ENCODE measurements around the gene TSNAX.
"Not testable (repeated sequence)": the region's sequence is repeated elsewhere in the genome, so short reads cannot be mapped to it uniquely, and the experiment has no call there.

The TSNAX gene

GRCh38 chr1:231561647-231562383, 33.3 kb downstream of the TSNAX start:
- DNase-seq (ENCODE audit: low read depth): no peak

GRCh38 chr1:231563247-231563646, 34.8 kb downstream of the TSNAX start:
- no peak for DNase-seq (ENCODE audit: low read depth)

GRCh38 chr1:231564373-231564772, 35.9 kb downstream of the TSNAX start:
- DNase-seq (ENCODE audit: low read depth): no peak

- no peak for DNase-seq (ENCODE audit: low read depth)
These were observed 38.0 kb downstream of the TSNAX start for GRCh38 chr1:231566496-231566895.

- DNase-seq (ENCODE audit: low read depth): not testable (repeated sequence)
These were observed 41.8 kb downstream of the TSNAX start for GRCh38 chr1:231570262-231570661.

GRCh38 chr1:231571904-231572303, 43.4 kb downstream of the TSNAX start:
- no peak for DNase-seq (ENCODE audit: low read depth)

GRCh38 chr1:231575472-231575871, 47.0 kb downstream of the TSNAX start:
- DNase-seq (ENCODE audit: low read depth): no peak

- DNase-seq (ENCODE audit: low read depth): no peak
These were observed 48.6 kb downstream of the TSNAX start for GRCh38 chr1:231576804-231577718.

GRCh38 chr1:231580874-231581273, 52.4 kb downstream of the TSNAX start:
- no peak for DNase-seq (ENCODE audit: low read depth)

- DNase-seq (ENCODE audit: low read depth): no peak
These were observed 53.4 kb downstream of the TSNAX start for GRCh38 chr1:231581859-231582258.

GRCh38 chr1:231583376-231583775, 54.9 kb downstream of the TSNAX start:
- no peak for DNase-seq (ENCODE audit: low read depth)

GRCh38 chr1:231584117-231584516, 55.6 kb downstream of the TSNAX start:
- no peak for DNase-seq (ENCODE audit: low read depth)

GRCh38 chr1:231584921-231585320, 56.5 kb downstream of the TSNAX start:
- DNase-seq (ENCODE audit: low read depth): no peak

GRCh38 chr1:231590453-231591198, 62.2 kb downstream of the TSNAX start:
- DNase-seq (ENCODE audit: low read depth): no peak

- no peak for DNase-seq (ENCODE audit: low read depth)
These were observed 63.0 kb downstream of the TSNAX start for GRCh38 chr1:231591466-231591865.

GRCh38 chr1:231592809-231593208, 64.3 kb downstream of the TSNAX start:
- no peak for DNase-seq (ENCODE audit: low read depth)

- not testable (repeated sequence) for DNase-seq (ENCODE audit: low read depth)
These were observed 64.8 kb downstream of the TSNAX start for GRCh38 chr1:231593264-231593663.

- no peak for DNase-seq (ENCODE audit: low read depth)
These were observed 65.7 kb downstream of the TSNAX start for GRCh38 chr1:231594123-231594522.

GRCh38 chr1:231594749-231595148, 66.3 kb downstream of the TSNAX start:
- no peak for DNase-seq (ENCODE audit: low read depth)

- no peak for DNase-seq (ENCODE audit: low read depth)
These were observed 67.9 kb downstream of the TSNAX start for GRCh38 chr1:231596337-231596791.

- no peak for DNase-seq (ENCODE audit: low read depth)
These were observed 69.5 kb downstream of the TSNAX start for GRCh38 chr1:231597971-231598370.

- no peak for DNase-seq (ENCODE audit: low read depth)
These were observed 72.0 kb downstream of the TSNAX start for GRCh38 chr1:231600458-231600976.
